Measurements from ENCODE around the gene KCNA1. TPM values are rescaled to one million over a fixed set of nuclear protein-coding genes. Genes with fewer than 3 reads are reported as not detected.

Gene KCNA1
- total and polyA plus RNA-seq, 2 donors (not counting 1 experiment from before 2014, with no cell fraction given): not detected

- H3K36me3 ChIP-seq (ENCODE audit: control insufficient read depth, insufficient read depth, low read length): no peaks in the 10 kb centered on the region
- TF ChIP-seq CTCF (conservative IDR thresholded peaks at IDR 0.05 in 1 of 2, IDR thresholded peaks at IDR 0.05 in 1 of 2; ENCODE audit: low read depth in 1 of 2, low read length in 2 of 2): no peak
- no peaks in the 10 kb centered on the region for H3K79me2 ChIP-seq (ENCODE audit: control insufficient read depth, insufficient read depth, low read length)
- H3K27me3 ChIP-seq (ENCODE audit: control insufficient read depth, insufficient read depth, low read length): peaks cover 17% of the 10 kb centered on the region
- no peak overlapping the region for H3K4me3 ChIP-seq (replicated peaks in 1 of 4; ENCODE audit: control extremely low read depth in 1 of 4, insufficient read depth in 1 of 4, low read depth in 3 of 4, low read length in 4 of 4)
- no peak overlapping the region for H3K4me2 ChIP-seq (ENCODE audit: extremely low read depth, insufficient read depth, low read length)
- no peaks in the 10 kb centered on the region for H3K4me1 ChIP-seq (ENCODE audit: control insufficient read depth, extremely low read depth, insufficient read depth, low read length)
- no peak overlapping the region for H3K9ac ChIP-seq (ENCODE audit: insufficient read depth, low read length)
- H2AFZ ChIP-seq (ENCODE audit: low read length): no peak overlapping the region
- no peaks in the 10 kb centered on the region for H3K9me3 ChIP-seq (ENCODE audit: control insufficient read depth, insufficient read depth, low read depth, low read length)
- DNase-seq (ENCODE audit: low read depth in 2 of 2): no peak
- H3K27ac ChIP-seq (ENCODE audit: insufficient read depth, low read length): no peak overlapping the region
- no peaks in the 10 kb centered on the region for H4K20me1 ChIP-seq (ENCODE audit: control insufficient read depth, extremely low read depth, insufficient read depth, low read length)
These were observed 4.4 kb upstream of the KCNA1 start for GRCh38 chr12:4905316-4905715.

GRCh38 chr12:4908684-4909409, 858 bp upstream of the KCNA1 start:
- Histone ChIP-seq H2AFZ (ENCODE audit: low read length) (no peak overlapping the region), H3K4me1 (ENCODE audit: control insufficient read depth, extremely low read depth, insufficient read depth, low read length) (no peaks in the 10 kb centered on the region), H4K20me1 (ENCODE audit: control insufficient read depth, extremely low read depth, insufficient read depth, low read length) (no peaks in the 10 kb centered on the region), H3K9ac (ENCODE audit: insufficient read depth, low read length) (no peak overlapping the region), H3K79me2 (ENCODE audit: control insufficient read depth, insufficient read depth, low read length) (no peaks in the 10 kb centered on the region), H3K27ac (ENCODE audit: insufficient read depth, low read length) (no peak overlapping the region), H3K36me3 (ENCODE audit: control insufficient read depth, insufficient read depth, low read length) (no peaks in the 10 kb centered on the region), H3K27me3 (ENCODE audit: control insufficient read depth, insufficient read depth, low read length) (peaks cover 31% of the 10 kb centered on the region), H3K9me3 (ENCODE audit: control insufficient read depth, insufficient read depth, low read depth, low read length) (no peaks in the 10 kb centered on the region), H3K4me2 (ENCODE audit: extremely low read depth, insufficient read depth, low read length) (no peak overlapping the region), H3K4me3 (replicated peaks in 1 of 4; ENCODE audit: control extremely low read depth in 1 of 4, insufficient read depth in 1 of 4, low read depth in 3 of 4, low read length in 4 of 4) (no peak overlapping the region)
- TF ChIP-seq CTCF (conservative IDR thresholded peaks at IDR 0.05 in 1 of 2, IDR thresholded peaks at IDR 0.05 in 1 of 2; ENCODE audit: low read depth in 1 of 2, low read length in 2 of 2) (no peak), EZH2 (IDR thresholded peaks at IDR 0.05; ENCODE audit: low read length, missing control alignments) (peak; percentile 82)
- peak in 1 of 2 donors; percentile 36 for DNase-seq (ENCODE audit: low read depth in 2 of 2)

- Histone ChIP-seq H2AFZ (ENCODE audit: low read length) (no peak overlapping the region), H3K27me3 (ENCODE audit: control insufficient read depth, insufficient read depth, low read length) (peaks cover 31% of the 10 kb centered on the region)
These were observed 333 bp upstream of the KCNA1 start for GRCh38 chr12:4909410-4909733.

More at GRCh38 chr12:4909410-4909733, 333 bp upstream of the KCNA1 start:
- no peaks in the 10 kb centered on the region for H4K20me1 ChIP-seq (ENCODE audit: control insufficient read depth, extremely low read depth, insufficient read depth, low read length)
- H3K36me3 ChIP-seq (ENCODE audit: control insufficient read depth, insufficient read depth, low read length): no peaks in the 10 kb centered on the region
- TF ChIP-seq EZH2 (IDR thresholded peaks at IDR 0.05; ENCODE audit: low read length, missing control alignments) (no peak), CTCF (conservative IDR thresholded peaks at IDR 0.05 in 1 of 2, IDR thresholded peaks at IDR 0.05 in 1 of 2; ENCODE audit: low read depth in 1 of 2, low read length in 2 of 2) (no peak)
- H3K9me3 ChIP-seq (ENCODE audit: control insufficient read depth, insufficient read depth, low read depth, low read length): no peaks in the 10 kb centered on the region
- H3K27ac ChIP-seq (ENCODE audit: insufficient read depth, low read length): no peak overlapping the region
- H3K79me2 ChIP-seq (ENCODE audit: control insufficient read depth, insufficient read depth, low read length): no peaks in the 10 kb centered on the region
- H3K9ac ChIP-seq (ENCODE audit: insufficient read depth, low read length): no peak overlapping the region
- no peaks in the 10 kb centered on the region for H3K4me1 ChIP-seq (ENCODE audit: control insufficient read depth, extremely low read depth, insufficient read depth, low read length)
- no peak overlapping the region for H3K4me3 ChIP-seq (replicated peaks in 1 of 4; ENCODE audit: control extremely low read depth in 1 of 4, insufficient read depth in 1 of 4, low read depth in 3 of 4, low read length in 4 of 4)
- no peak overlapping the region for H3K4me2 ChIP-seq (ENCODE audit: extremely low read depth, insufficient read depth, low read length)
- peak in 1 of 2 donors; percentile 6 for DNase-seq (ENCODE audit: low read depth in 2 of 2)
